HepG2 (cell line): ENCODE measurements around the gene PRR12. TPM values are rescaled to one million over a fixed set of nuclear protein-coding genes. Genes with fewer than 3 reads are reported as not detected.

Experiments
- CREB1 ChIP-seq, 2 experiments: fragments of 450-650 bp in 1 of 2; IDR thresholded peaks; 2 replicates each; pipeline ENCODE4 v1.6.1; 2016 to 2017; ENCODE audit warnings: control low read depth in 1 of 2, mild to moderate bottlenecking in 1 of 2, missing compliant biosample characterization in 1 of 2, missing genetic modification characterization in 1 of 2
- EZH2 ChIP-seq: conservative IDR thresholded peaks from 2 replicates; pipeline ENCODE4 v1.6.1; 2012; ENCODE audit warnings: mild to moderate bottlenecking, low read depth, low read length, moderate library complexity
- MAFG ChIP-seq: sonication (generic); formaldehyde crosslinking; IDR thresholded peaks from 2 replicates; pipeline ENCODE4 v1.5.1; 2020; ENCODE audit warnings: mild to moderate bottlenecking, missing genetic modification reagents
- PTBP1 ChIP-seq: fragments of 200-400 bp; formaldehyde crosslinking; IDR thresholded peaks from 2 replicates; pipeline ENCODE4 v1.6.1; 2018; ENCODE audit warnings: low read length, low read depth; ENCODE audit not compliant: poor library complexity, severe bottlenecking
- RXRB ChIP-seq: IDR thresholded peaks from 2 replicates; pipeline ENCODE4 v1.6.1; 2016; ENCODE audit warnings: borderline replicate concordance, missing genetic modification reagents, missing compliant biosample characterization
- ZFP90 ChIP-seq: sonication (generic); formaldehyde crosslinking; IDR thresholded peaks from 2 replicates; pipeline ENCODE4 v1.8.0; 2022; ENCODE audit warnings: missing genetic modification reagents, mild to moderate bottlenecking, inconsistent platforms, borderline replicate concordance
- ZNF598 ChIP-seq: sonication (generic); formaldehyde crosslinking; IDR thresholded peaks from 2 replicates; pipeline ENCODE4 v1.5.1; 2020; ENCODE audit warnings: mild to moderate bottlenecking, missing genetic modification reagents, borderline replicate concordance
- ZNF878 ChIP-seq: sonication (generic); formaldehyde crosslinking; IDR thresholded peaks from 2 replicates; pipeline ENCODE4 v1.8.1; 2023; ENCODE audit warnings: mild to moderate bottlenecking, missing genetic modification reagents, moderate library complexity
- polyA plus RNA-seq, 8 experiments: library from polyadenylated mRNA; depleted of rRNA in 3 of 8; stranded (reverse) in 7 of 8; unstranded in 1 of 8; fragments of >200 nt; fragmentation: Illumina TruSeq in 4 of 8; extraction: Trizol in 4 of 8; gene quantifications; 2 replicates each; pipeline versions ENCODE4 v1.2.1 to v1.2.3, GENCODE V29; 2011 to 2016; ENCODE audit warnings: low read depth in 4 of 8, missing spikeins in 1 of 8, mixed read lengths in 1 of 8; ENCODE audit not compliant: insufficient read depth in 1 of 8
- total RNA-seq, 5 experiments: library from RNA; depleted of rRNA; stranded (reverse); fragments of >200 nt; fragmentation: Illumina TruSeq; extraction: Trizol; gene quantifications; 2 replicates each; pipeline ENCODE4 v1.2.3, GENCODE V29; 2016; ENCODE audit warnings: low read depth in 1 of 5
- TF ChIP-seq, protein P1 (sequence below): sonication (generic); formaldehyde crosslinking; IDR thresholded peaks from 2 replicates; pipeline ENCODE4 v1.5.0; 2020; ENCODE audit warnings: missing genetic modification reagents
- TF ChIP-seq, protein P2 (sequence below): IDR thresholded peaks from 2 replicates; pipeline ENCODE4 v1.4.0; 2020; ENCODE audit warnings: mild to moderate bottlenecking, missing genetic modification reagents
- TF ChIP-seq, protein P3 (sequence below): sonication (generic); formaldehyde crosslinking; IDR thresholded peaks from 2 replicates; pipeline ENCODE4 v1.4.0; 2020; ENCODE audit warnings: missing genetic modification reagents, mild to moderate bottlenecking, borderline replicate concordance
- TF ChIP-seq, protein P4 (sequence below): sonication (generic); formaldehyde crosslinking; IDR thresholded peaks from 2 replicates; pipeline ENCODE4 v1.9.0; 2021; ENCODE audit warnings: missing genetic modification reagents, borderline replicate concordance
- TF ChIP-seq, protein P5 (sequence below): IDR thresholded peaks from 2 replicates; pipeline ENCODE4 v1.6.1; 2016; ENCODE audit warnings: missing genetic modification reagents, missing compliant biosample characterization
- TF ChIP-seq, protein P6 (sequence below): sonication (generic); formaldehyde crosslinking; IDR thresholded peaks from 2 replicates; pipeline ENCODE4 v1.8.0; 2022; ENCODE audit warnings: missing genetic modification reagents, low read depth, mild to moderate bottlenecking, borderline replicate concordance

PRR12 gene
- total and polyA plus RNA-seq, 2 of the 13 experiments (the other 11 are each of a cell fraction or from before 2014, with no cell fraction given) = 0.62 to 1.5 TPM

DNA sequence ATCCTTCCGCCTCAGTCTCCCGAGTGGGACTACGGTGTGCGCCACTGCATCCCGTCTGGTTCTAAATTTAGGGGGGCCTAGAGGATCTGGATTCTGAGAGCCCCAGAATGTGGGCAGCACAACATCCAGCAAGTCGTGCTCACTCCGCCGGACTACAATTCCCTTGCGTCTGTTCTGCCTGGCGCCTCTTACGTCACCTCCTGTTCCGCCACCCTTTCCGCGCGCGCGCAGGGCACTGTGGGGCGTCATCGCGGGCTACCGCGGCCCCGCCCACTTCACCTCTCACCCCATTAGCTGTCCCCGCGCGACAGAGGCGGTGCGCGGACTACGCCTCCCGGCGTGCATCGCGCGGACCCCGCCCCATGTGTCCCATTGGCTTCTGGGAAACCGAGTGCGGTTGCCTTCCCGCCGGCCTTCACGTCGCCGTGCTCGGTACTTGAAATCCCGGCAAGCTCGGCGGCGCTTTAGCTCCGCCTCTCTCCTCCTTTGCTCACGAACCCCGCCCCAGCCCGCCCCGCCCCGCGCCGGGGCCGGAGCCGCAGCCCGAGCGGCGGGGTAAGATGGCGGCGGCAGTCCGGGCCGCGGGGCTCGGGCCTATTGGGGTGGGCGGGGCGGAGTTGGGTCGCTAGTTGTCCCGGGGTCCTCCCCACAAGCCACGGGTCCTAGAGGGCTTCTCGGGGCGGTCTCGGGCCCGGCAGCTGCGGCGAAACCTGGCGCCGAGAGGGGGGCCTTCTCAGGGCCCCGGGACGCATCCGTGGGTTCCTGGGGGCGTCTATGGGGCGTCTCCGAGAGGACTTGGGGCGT is 50.9 kb downstream of the PRR12 start, which contains the start of gene SCAF1 (continued):
- 0 out of 2 replicates have a peak, but pooled peaks have one; percentile 38 for TF ChIP-seq ZNF598 (CRISPR knock-in tag)
- peak; percentile 98 for TF ChIP-seq CREB1 (IDR thresholded peaks at IDR 0.05)
- TF ChIP-seq CREB1 (CRISPR knock-in tag; IDR thresholded peaks at IDR 0.05) = peak; percentile 98
- TF ChIP-seq EZH2 = no peak
- TF ChIP-seq, protein P1, sequence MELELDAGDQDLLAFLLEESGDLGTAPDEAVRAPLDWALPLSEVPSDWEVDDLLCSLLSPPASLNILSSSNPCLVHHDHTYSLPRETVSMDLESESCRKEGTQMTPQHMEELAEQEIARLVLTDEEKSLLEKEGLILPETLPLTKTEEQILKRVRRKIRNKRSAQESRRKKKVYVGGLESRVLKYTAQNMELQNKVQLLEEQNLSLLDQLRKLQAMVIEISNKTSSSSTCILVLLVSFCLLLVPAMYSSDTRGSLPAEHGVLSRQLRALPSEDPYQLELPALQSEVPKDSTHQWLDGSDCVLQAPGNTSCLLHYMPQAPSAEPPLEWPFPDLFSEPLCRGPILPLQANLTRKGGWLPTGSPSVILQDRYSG (CRISPR knock-in tag) = peak; percentile 61; the same call in 1 of the 2 replicates
- TF ChIP-seq, protein P2, sequence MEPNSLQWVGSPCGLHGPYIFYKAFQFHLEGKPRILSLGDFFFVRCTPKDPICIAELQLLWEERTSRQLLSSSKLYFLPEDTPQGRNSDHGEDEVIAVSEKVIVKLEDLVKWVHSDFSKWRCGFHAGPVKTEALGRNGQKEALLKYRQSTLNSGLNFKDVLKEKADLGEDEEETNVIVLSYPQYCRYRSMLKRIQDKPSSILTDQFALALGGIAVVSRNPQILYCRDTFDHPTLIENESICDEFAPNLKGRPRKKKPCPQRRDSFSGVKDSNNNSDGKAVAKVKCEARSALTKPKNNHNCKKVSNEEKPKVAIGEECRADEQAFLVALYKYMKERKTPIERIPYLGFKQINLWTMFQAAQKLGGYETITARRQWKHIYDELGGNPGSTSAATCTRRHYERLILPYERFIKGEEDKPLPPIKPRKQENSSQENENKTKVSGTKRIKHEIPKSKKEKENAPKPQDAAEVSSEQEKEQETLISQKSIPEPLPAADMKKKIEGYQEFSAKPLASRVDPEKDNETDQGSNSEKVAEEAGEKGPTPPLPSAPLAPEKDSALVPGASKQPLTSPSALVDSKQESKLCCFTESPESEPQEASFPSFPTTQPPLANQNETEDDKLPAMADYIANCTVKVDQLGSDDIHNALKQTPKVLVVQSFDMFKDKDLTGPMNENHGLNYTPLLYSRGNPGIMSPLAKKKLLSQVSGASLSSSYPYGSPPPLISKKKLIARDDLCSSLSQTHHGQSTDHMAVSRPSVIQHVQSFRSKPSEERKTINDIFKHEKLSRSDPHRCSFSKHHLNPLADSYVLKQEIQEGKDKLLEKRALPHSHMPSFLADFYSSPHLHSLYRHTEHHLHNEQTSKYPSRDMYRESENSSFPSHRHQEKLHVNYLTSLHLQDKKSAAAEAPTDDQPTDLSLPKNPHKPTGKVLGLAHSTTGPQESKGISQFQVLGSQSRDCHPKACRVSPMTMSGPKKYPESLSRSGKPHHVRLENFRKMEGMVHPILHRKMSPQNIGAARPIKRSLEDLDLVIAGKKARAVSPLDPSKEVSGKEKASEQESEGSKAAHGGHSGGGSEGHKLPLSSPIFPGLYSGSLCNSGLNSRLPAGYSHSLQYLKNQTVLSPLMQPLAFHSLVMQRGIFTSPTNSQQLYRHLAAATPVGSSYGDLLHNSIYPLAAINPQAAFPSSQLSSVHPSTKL = peak; percentile 43; the same call in 1 of the 2 replicates
- TF ChIP-seq, protein P3, sequence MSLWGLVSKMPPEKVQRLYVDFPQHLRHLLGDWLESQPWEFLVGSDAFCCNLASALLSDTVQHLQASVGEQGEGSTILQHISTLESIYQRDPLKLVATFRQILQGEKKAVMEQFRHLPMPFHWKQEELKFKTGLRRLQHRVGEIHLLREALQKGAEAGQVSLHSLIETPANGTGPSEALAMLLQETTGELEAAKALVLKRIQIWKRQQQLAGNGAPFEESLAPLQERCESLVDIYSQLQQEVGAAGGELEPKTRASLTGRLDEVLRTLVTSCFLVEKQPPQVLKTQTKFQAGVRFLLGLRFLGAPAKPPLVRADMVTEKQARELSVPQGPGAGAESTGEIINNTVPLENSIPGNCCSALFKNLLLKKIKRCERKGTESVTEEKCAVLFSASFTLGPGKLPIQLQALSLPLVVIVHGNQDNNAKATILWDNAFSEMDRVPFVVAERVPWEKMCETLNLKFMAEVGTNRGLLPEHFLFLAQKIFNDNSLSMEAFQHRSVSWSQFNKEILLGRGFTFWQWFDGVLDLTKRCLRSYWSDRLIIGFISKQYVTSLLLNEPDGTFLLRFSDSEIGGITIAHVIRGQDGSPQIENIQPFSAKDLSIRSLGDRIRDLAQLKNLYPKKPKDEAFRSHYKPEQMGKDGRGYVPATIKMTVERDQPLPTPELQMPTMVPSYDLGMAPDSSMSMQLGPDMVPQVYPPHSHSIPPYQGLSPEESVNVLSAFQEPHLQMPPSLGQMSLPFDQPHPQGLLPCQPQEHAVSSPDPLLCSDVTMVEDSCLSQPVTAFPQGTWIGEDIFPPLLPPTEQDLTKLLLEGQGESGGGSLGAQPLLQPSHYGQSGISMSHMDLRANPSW (CRISPR knock-in tag) = no peak
- no peak for TF ChIP-seq MAFG (CRISPR knock-in tag)
- no peak for TF ChIP-seq PTBP1
- TF ChIP-seq, protein P4, sequence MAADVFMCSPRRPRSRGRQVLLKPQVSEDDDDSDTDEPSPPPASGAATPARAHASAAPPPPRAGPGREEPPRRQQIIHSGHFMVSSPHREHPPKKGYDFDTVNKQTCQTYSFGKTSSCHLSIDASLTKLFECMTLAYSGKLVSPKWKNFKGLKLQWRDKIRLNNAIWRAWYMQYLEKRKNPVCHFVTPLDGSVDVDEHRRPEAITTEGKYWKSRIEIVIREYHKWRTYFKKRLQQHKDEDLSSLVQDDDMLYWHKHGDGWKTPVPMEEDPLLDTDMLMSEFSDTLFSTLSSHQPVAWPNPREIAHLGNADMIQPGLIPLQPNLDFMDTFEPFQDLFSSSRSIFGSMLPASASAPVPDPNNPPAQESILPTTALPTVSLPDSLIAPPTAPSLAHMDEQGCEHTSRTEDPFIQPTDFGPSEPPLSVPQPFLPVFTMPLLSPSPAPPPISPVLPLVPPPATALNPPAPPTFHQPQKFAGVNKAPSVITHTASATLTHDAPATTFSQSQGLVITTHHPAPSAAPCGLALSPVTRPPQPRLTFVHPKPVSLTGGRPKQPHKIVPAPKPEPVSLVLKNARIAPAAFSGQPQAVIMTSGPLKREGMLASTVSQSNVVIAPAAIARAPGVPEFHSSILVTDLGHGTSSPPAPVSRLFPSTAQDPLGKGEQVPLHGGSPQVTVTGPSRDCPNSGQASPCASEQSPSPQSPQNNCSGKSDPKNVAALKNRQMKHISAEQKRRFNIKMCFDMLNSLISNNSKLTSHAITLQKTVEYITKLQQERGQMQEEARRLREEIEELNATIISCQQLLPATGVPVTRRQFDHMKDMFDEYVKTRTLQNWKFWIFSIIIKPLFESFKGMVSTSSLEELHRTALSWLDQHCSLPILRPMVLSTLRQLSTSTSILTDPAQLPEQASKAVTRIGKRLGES = peak; percentile 36; the same call in 1 of the 2 replicates
- TF ChIP-seq ZNF878 (CRISPR knock-in tag) = no peak
- TF ChIP-seq, protein P5, sequence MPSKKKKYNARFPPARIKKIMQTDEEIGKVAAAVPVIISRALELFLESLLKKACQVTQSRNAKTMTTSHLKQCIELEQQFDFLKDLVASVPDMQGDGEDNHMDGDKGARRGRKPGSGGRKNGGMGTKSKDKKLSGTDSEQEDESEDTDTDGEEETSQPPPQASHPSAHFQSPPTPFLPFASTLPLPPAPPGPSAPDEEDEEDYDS = peak; percentile 65
- TF ChIP-seq, protein P6, sequence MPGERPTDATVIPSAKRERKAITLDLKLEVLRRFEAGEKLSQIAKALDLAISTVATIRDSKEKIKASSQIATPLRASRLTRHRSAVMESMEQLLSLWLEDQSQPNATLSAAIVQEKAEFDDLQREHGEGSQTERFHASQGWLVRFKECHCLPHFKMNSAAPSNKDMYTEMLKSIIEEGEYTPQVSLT (CRISPR knock-in tag) = no peak
- peak; percentile 57; the same call in 1 of the 2 replicates for TF ChIP-seq ZFP90 (CRISPR knock-in tag)
- TF ChIP-seq RXRB (CRISPR knock-in tag) = peak; percentile 99
